ENCODE measurements around the gene TNFRSF6B.

The TNFRSF6B gene

DNA sequence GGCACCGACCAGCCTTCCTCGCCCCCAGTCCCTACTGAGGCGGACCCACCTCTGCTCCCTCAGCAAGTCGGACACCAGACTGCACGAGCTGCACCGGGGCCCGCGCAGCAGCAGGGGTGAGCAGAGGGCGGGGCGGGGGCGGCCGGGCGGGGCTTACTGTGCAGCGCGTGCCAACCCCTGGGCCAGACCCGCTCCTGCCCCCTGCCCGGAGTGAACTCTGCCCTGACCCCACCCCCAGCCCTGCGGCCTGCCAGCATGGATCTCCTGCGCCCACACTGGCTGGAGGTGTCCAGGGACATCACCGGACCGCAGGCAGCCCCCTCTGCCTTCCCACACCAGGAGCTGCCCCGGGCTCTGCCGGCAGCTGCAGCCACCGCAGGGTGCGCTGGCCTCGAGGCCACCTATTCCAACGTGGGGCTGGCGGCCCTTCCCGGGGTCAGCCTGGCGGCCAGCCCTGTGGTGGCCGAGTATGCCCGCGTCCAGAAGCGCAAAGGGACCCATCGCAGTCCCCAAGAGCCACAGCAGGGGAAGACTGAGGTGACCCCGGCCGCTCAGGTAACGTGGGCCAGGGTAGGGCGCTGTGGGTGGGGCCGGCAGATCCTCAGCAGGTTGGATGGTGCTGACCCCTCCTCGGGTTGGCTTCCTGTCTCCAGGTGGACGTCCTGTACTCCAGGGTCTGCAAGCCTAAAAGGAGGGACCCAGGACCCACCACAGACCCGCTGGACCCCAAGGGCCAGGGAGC is 41.7 kb downstream of the TNFRSF6B start:
- in situ Hi-C loops (cut with MboI; ENCODE audit: low sequenced_read_pairs, unreplicated experiment) = no loop called here
- peak; percentile 63 for DNase-seq (ENCODE audit: low spot score)
- no peak for TF ChIP-seq CTCF (IDR thresholded peaks at IDR 0.05; ENCODE audit: borderline replicate concordance, control extremely low read depth, extremely low read depth, insufficient read depth, missing control alignments)

- TF ChIP-seq CTCF (IDR thresholded peaks at IDR 0.05; ENCODE audit: borderline replicate concordance, control extremely low read depth, extremely low read depth, insufficient read depth, missing control alignments) = no peak
- in situ Hi-C loops (cut with MboI; ENCODE audit: low sequenced_read_pairs, unreplicated experiment) = no loop called here
- DNase-seq (ENCODE audit: low spot score) = peak; percentile 33
These were observed 42.3 kb downstream of the TNFRSF6B start for GRCh38 chr20:63738687-63739129.

DNA sequence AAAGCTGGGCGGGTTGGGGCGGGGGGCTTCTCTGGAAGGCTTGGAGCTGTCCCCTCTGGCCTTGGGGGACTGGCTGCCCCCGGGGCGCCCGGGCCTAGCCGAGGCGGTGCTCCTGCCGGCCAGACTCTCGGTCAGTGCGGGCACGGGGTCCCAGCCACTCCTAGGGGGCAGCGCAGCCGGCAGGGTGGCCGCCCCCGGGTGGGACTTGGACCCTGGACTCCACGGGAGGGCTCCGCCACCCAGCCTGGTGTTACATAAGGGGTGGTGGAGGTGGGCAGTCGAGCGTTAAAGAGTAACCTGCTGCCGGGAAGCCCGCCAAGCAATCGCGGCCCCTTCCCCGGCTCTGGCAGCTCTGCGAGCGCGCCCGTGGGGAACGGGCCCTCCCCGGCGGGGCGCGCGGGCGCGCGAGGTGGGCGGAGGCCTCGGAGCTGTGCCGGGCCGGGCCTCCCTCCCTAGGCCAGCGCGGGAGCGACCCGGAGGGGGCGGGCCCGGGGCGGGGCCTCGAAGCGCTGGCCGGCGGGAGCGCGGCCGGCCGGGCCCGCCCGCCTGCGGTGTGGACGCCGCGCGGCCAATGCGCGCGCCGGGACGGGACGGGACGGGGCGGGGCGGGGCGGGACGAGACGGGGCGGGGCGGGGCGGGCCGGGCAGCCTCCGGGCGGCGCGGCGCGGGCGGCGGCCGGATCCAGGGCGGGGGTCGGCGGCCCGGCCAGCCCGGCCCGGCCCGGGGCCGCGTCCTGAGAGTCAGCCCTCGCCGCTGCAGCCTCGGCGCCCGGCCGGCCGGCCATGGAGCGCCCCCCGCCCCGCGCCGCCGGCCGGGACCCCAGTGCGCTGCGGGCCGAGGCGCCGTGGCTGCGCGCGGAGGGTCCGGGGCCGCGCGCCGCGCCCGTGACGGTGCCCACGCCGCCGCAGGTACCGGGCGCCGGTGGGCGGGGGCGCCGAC is 42.9 kb downstream of the TNFRSF6B start, which contains the start of gene SLC2A4RG:
SLC2A4RG (plus strand) TSS at position 647 of the 940 bp plus-strand sequence; CDS start at position 784, 137 bp downstream.
- peak; percentile 98 for DNase-seq (ENCODE audit: low spot score)
- in situ Hi-C loops (cut with MboI; ENCODE audit: low sequenced_read_pairs, unreplicated experiment) = no loop called here
- no peak for TF ChIP-seq CTCF (IDR thresholded peaks at IDR 0.05; ENCODE audit: borderline replicate concordance, control extremely low read depth, extremely low read depth, insufficient read depth, missing control alignments)

GRCh38 chr20:63740070-63740626 is 43.7 kb downstream of the TNFRSF6B start:
- DNase-seq (ENCODE audit: low spot score) = peak; percentile 75
- no peak for TF ChIP-seq CTCF (IDR thresholded peaks at IDR 0.05; ENCODE audit: borderline replicate concordance, control extremely low read depth, extremely low read depth, insufficient read depth, missing control alignments)
- in situ Hi-C loops (cut with MboI; ENCODE audit: low sequenced_read_pairs, unreplicated experiment) = no loop called here

DNA sequence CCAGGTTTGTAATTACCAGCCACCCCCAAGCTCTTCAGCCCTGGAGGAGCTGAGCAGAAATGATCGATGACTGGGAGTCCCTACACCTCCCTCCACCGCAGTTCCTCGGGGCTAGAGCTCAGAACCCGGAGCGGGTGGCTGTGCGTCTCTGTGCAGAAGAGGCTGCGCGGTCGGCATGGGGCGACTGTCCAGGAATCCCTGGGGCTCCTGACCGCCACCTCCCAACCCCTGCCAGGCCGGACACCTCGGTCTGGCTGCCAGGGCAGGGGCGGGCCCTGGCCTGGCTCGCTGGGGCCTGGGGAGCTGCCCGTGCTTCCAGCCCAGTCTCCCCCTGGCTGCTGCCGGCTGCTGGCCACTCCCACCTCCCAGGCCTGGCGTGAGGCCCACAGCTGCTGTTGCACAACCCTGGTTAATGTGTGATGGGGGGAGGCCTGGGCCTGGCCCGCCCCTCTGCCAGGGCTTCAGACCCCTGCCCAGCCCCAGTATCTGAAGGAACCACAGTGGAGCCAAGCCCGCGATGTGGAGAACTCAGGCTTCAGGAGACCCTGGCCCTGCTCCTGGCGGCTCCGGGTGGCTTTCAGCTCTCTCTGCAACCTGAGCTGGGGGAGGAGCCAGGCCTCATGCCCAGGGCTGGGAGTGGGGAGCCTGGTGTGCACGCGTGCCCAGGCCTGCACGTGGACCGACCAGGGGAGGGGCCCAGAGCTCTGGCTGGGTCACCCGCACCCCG is 44.3 kb downstream of the TNFRSF6B start:
- in situ Hi-C loops (cut with MboI; ENCODE audit: low sequenced_read_pairs, unreplicated experiment) = no loop called here
- peak; percentile 64 for DNase-seq (ENCODE audit: low spot score)
- TF ChIP-seq CTCF (IDR thresholded peaks at IDR 0.05; ENCODE audit: borderline replicate concordance, control extremely low read depth, extremely low read depth, insufficient read depth, missing control alignments) = no peak

DNA sequence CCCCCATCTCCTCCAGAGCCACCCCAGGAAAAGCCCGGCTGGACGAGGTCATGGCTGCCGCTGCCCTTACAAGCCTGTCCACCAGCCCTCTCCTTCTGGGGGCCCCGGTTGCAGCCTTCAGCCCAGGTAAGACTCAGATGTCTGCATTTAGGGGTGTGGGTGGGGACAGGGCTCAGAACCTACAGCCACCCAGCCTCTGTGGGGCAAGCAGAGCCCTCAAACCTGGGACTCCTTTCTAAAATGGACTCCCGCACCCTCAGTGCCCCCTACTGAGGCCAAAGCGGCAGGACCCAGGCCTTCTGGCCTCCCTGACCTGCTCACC is 44.9 kb downstream of the TNFRSF6B start:
- TF ChIP-seq CTCF (IDR thresholded peaks at IDR 0.05; ENCODE audit: borderline replicate concordance, control extremely low read depth, extremely low read depth, insufficient read depth, missing control alignments) = no peak
- peak; percentile 29 for DNase-seq (ENCODE audit: low spot score)
- in situ Hi-C loops (cut with MboI; ENCODE audit: low sequenced_read_pairs, unreplicated experiment) = no loop called here

Data from GM13976 (cell line).